Right atrium auricular region (tissue), 2 donors: ENCODE measurements around the gene POC1A. TPM values are rescaled to one million over a fixed set of nuclear protein-coding genes. Genes with fewer than 3 reads are reported as not detected.
"Not testable (repeated sequence)": the region's sequence is repeated elsewhere in the genome, so short reads cannot be mapped to it uniquely, and the experiment has no call there.

Experiments
- DNase-seq: peaks from one replicate; pipeline ENCODE4 v3.0.0-alpha.2; 2019; ENCODE audit warnings: low spot score
- H3K27ac ChIP-seq, 2 donors: fragments of 200-600 bp; sonication (generic); 1 replicate in 1 of 2; 2 replicates in 1 of 2; pipeline ENCODE4 v1.5.1; 2016 to 2019
- H3K27me3 ChIP-seq, 2 donors: fragments of 200-600 bp; sonication (generic); one replicate each; pipeline versions ENCODE4 v1.5.1 to v1.6.0; 2017 to 2019
- H3K36me3 ChIP-seq: fragments of 200-600 bp; sonication (generic); one replicate; pipeline ENCODE4 v1.5.1; 2016
- H3K4me1 ChIP-seq, 2 donors: fragments of 200-600 bp; sonication (generic); one replicate each; pipeline versions ENCODE4 v1.5.1 to v1.6.0; 2017 to 2019
- H3K4me3 ChIP-seq, 2 donors: fragments of 200-600 bp; sonication (generic); 1 replicate in 1 of 2; 2 replicates in 1 of 2; pipeline ENCODE4 v1.5.1; 2017 to 2019; ENCODE audit warnings: mild to moderate bottlenecking in 1 of 2, moderate library complexity in 1 of 2
- H3K9me3 ChIP-seq, 2 donors: fragments of 200-600 bp; sonication (generic); one replicate each; pipeline ENCODE4 v1.5.1; 2019
- total RNA-seq, 2 donors: library from RNA; depleted of rRNA; stranded (reverse); fragments of >200 nt; gene quantifications; one replicate each; pipeline ENCODE4 v1.1.0, GENCODE V29; 2016
- TF ChIP-seq, protein P1 (sequence below), 2 donors: fragments of 200-600 bp; sonication (generic); IDR thresholded peaks; one replicate each; pipeline ENCODE4 v1.5.1; 2019; ENCODE audit warnings: antibody characterized with exemption in 2 of 2

Gene POC1A
- total RNA-seq, 2 donors from 2014 or later = 0.47 to 0.78 TPM

DNA sequence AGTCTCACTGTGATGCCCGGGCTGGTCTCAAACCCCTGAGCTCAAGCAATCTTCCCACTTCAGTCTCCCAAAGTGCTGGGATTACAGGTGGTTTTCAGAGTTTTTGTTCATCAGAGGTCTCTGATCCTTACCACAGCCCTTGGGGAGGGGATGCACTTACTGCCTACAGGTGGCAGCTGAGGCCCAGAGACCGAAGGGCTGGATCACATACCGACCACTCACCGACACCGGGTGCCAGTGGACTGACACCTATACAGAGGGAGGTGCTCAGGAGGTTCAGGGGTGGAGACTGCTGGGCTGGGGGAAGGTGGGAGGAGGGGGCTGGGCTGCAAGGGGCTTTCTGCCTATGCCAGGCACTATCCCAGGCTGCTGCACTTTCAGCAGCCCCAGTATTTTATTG lies 117.4 kb downstream of the POC1A start:
- Histone ChIP-seq H3K4me3 (no peak overlapping the region), H3K4me1 (peaks cover 0 to 37% of the 10 kb centered on the region in 2 donors), H3K9me3 (no peaks in the 10 kb centered on the region), H3K27me3 (no peaks in the 10 kb centered on the region), H3K36me3 (no peaks in the 10 kb centered on the region), H3K27ac (no peak overlapping the region)
- TF ChIP-seq, protein P1, sequence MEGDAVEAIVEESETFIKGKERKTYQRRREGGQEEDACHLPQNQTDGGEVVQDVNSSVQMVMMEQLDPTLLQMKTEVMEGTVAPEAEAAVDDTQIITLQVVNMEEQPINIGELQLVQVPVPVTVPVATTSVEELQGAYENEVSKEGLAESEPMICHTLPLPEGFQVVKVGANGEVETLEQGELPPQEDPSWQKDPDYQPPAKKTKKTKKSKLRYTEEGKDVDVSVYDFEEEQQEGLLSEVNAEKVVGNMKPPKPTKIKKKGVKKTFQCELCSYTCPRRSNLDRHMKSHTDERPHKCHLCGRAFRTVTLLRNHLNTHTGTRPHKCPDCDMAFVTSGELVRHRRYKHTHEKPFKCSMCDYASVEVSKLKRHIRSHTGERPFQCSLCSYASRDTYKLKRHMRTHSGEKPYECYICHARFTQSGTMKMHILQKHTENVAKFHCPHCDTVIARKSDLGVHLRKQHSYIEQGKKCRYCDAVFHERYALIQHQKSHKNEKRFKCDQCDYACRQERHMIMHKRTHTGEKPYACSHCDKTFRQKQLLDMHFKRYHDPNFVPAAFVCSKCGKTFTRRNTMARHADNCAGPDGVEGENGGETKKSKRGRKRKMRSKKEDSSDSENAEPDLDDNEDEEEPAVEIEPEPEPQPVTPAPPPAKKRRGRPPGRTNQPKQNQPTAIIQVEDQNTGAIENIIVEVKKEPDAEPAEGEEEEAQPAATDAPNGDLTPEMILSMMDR (IDR thresholded peaks at IDR 0.05) = no peak
- DNase-seq = no peak

DNA sequence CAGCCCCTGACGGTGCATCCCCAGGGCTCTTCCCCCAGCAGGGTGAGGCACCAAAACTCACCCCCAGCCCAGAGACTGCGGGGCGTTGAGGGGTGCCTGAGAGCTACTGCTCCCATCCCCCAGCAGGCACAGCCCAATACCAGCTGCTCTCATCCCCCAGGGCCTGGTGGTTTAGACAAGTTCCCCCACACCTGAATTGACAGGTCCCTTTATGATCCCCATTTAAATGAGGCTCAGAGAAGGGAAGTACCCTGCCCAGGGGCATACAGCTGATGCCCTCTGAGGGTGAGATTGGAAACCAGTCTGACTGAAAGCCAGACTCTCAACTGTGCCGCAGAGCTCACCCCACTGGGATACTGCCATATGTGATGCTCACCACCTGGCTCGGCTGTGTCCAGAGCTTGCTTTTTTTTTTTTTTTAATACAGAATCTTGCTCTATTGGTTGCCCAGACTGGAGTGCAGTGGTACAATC lies 118.0 kb downstream of the POC1A start:
- H3K9me3 ChIP-seq = no peaks in the 10 kb centered on the region
- peaks cover 0 to 32% of the 10 kb centered on the region in 2 donors for H3K4me1 ChIP-seq
- TF ChIP-seq, protein P1 (IDR thresholded peaks at IDR 0.05) = no peak
- DNase-seq = no peak
- no peaks in the 10 kb centered on the region for H3K36me3 ChIP-seq
- no peak overlapping the region for H3K4me3 ChIP-seq
- no peak overlapping the region for H3K27ac ChIP-seq
- no peaks in the 10 kb centered on the region for H3K27me3 ChIP-seq

DNA sequence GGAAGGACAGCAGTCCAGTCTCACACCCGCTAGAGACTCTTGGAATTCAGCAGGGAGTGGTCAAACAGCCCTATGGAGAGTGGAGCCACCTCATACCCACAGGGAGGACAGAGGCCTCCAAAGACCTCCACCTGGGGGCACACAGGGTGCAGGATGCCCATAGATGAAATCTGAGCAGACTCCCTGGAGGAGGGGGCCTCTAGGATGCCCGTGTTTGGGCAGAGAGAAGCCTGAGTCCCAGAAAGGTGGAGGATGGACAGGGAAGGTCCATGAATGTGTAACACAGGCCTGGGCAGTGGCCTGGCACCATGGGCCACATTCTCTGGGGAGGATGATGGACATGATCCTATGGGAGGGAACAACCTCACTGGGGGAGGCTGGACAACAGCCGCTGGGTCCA lies 119.6 kb downstream of the POC1A start:
- Histone ChIP-seq H3K27me3 (no peaks in the 10 kb centered on the region), H3K4me3 (no peak overlapping the region), H3K9me3 (no peaks in the 10 kb centered on the region), H3K27ac (no peak overlapping the region), H3K4me1 (peaks cover 0 to 24% of the 10 kb centered on the region in 2 donors), H3K36me3 (no peaks in the 10 kb centered on the region)
- TF ChIP-seq, protein P1 (IDR thresholded peaks at IDR 0.05) = no peak
- no peak for DNase-seq

DNA sequence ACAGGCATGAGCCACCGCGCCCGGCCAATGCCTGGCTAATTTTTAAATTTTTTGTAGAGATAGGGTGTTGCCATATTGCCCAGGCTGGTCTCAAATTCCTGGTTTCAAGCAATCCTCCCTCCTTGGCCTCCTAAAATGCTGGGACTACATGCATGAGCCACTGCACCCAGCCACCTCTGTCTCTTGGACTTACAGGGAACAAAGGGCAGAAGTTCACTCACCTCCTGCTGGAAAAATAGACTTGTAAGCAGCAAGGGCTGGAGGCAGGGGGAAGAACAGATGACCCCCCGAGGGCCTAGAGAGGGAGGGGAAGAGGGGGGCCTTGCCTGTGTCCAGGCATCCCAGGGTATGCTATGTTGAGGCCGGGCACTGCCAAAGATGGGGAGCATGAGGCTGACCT lies 120.0 kb downstream of the POC1A start:
- DNase-seq = no peak
- no peaks in the 10 kb centered on the region for H3K36me3 ChIP-seq
- H3K27me3 ChIP-seq = no peaks in the 10 kb centered on the region
- H3K4me3 ChIP-seq = no peak overlapping the region
- TF ChIP-seq, protein P1 (IDR thresholded peaks at IDR 0.05) = no peak
- no peak overlapping the region for H3K27ac ChIP-seq
- H3K4me1 ChIP-seq = peaks cover 0 to 23% of the 10 kb centered on the region in 2 donors
- H3K9me3 ChIP-seq = no peaks in the 10 kb centered on the region

DNA sequence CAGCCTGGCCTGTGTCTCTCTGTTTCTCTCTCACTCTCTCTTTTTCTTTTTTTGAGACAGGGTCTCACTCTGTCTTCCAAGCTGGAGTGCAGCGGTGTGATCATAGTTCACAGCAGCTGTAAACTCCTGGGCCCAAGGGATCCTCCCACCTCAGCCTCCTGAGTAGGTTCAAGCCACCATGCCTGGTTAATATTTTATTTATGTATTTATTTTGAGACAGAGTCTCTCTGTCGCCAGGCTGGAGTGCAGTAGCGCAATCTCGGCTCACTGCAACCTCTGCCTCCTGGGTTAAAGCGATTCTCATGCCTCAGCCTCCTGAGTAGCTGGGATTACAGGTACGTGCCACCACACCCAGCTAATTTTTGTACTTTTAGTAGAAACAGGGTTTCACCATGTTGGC lies 120.5 kb downstream of the POC1A start:
- Histone ChIP-seq H3K4me1 (peaks cover 0 to 25% of the 10 kb centered on the region in 2 donors), H3K27ac (peak overlapping the region in 1 of 2 donors; percentile 50)
- H3K9me3 ChIP-seq, H3K4me3 ChIP-seq, DNase-seq, H3K36me3 ChIP-seq, H3K27me3 ChIP-seq: not testable (repeated sequence)

DNA sequence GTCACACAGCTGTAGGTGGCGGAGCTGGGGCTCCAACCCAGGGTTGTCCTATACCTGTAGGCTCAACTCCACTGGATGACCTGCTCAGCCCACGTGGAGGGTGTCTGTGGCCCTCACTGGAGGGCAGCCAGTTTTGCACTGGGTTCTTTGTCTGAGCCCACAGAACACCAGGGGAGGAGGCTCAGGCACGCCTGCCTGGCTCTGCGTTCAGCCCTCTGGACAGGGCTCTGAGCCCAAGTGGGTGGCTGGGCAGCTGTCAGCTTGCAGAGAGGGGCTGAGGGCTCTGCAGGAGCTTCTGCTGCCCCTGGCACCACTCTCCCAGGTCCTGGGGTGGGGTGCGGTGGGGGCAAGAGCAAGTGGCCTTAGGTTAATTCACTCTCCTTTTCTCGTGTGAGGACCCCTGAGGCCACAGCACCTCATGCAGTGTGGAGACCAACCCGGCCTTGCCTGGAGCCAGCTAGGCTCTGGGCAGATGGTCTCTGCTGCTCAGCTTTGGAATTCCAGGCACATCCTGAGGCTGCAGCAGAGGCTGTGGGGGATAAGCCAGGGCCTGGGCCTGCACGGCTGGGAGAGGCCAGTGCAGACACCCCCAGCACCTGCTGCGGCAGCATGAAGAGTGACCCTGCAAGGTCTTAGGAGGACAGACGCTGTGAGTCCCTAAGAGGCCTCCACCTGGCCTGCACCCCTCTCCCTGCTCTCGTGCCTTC lies 121.4 kb downstream of the POC1A start:
- DNase-seq = no peak
- Histone ChIP-seq H3K9me3 (no peaks in the 10 kb centered on the region), H3K4me3 (no peak overlapping the region), H3K27me3 (no peaks in the 10 kb centered on the region), H3K27ac (peak overlapping the region; percentile 33 to 50), H3K36me3 (no peaks in the 10 kb centered on the region), H3K4me1 (peaks cover 0 to 32% of the 10 kb centered on the region in 2 donors)
- TF ChIP-seq, protein P1 (IDR thresholded peaks at IDR 0.05) = no peak
